Right lobe of liver (tissue), 4 donors: ENCODE results near the gene ALOX15.

Experiments used
- POLR2A ChIP-seq: fragments of 450-650 bp; IDR thresholded peaks from one replicate; pipeline ENCODE4 v1.6.1; 2017; ENCODE audit warnings: antibody characterized with exemption, mild to moderate bottlenecking
- TF ChIP-seq, protein P1 (sequence below), 4 donors: fragments of 200-600 bp in 3 of 4; fragments of 450-650 bp in 1 of 4; IDR thresholded peaks; one replicate each; pipeline versions ENCODE4 v1.5.1 to v1.8.0; 2016 to 2022; ENCODE audit warnings: antibody characterized with exemption in 4 of 4, mild to moderate bottlenecking in 2 of 4
- donor health status: DM: no; HTN: no; CAD: no.
- donor health status: DM: no; HTN: no; CAD: no.
- donor health status: DM: no; HTN: yes; CAD: no.

DNA sequence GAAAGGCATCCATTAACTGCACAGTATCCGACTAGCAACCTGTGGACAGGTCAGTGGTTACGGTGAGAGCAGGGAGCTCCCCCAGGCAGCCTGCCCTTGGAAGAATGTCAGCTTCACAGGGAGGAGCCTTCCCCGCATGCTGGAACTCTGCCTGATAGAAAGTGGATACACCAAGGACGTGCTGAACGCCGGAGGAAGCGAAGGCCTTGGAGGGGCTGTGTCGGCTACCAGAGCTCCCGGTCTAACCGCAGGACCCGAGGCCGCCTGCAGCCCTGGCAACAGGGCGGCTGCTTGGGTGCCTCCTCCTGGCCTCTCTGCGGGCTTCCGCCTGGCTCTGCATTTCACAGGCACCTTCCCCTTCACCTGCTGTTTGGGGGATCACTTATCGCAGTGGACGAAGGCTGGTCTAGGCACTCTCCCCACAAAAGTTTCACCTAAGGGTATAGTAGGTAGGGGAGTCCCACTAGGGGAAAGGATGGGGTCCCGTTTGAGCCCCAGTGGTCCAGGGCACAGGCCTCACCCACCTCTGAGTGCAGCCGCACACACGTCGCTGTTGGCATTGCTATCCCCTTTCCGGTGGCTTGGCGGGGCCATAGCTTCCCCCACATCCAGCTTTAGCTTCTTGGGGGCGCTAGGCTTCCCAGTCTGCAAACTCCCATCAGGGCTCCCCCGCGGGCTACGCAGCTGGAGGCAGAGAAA is 32.7 kb upstream of the ALOX15 start:
- TF ChIP-seq, protein P1, sequence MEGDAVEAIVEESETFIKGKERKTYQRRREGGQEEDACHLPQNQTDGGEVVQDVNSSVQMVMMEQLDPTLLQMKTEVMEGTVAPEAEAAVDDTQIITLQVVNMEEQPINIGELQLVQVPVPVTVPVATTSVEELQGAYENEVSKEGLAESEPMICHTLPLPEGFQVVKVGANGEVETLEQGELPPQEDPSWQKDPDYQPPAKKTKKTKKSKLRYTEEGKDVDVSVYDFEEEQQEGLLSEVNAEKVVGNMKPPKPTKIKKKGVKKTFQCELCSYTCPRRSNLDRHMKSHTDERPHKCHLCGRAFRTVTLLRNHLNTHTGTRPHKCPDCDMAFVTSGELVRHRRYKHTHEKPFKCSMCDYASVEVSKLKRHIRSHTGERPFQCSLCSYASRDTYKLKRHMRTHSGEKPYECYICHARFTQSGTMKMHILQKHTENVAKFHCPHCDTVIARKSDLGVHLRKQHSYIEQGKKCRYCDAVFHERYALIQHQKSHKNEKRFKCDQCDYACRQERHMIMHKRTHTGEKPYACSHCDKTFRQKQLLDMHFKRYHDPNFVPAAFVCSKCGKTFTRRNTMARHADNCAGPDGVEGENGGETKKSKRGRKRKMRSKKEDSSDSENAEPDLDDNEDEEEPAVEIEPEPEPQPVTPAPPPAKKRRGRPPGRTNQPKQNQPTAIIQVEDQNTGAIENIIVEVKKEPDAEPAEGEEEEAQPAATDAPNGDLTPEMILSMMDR (IDR thresholded peaks at IDR 0.05) = no peak
- TF ChIP-seq POLR2A = no peak
